HL-60 (cell line): ENCODE measurements around the gene ANKRD18A.

Experiments used
- GABPA ChIP-seq: IDR thresholded peaks from 2 replicates; pipeline ENCODE4 v1.6.1; 2012; ENCODE audit warnings: low read depth
- REST ChIP-seq: IDR thresholded peaks from 2 replicates; pipeline ENCODE4 v1.6.1; 2012; ENCODE audit warnings: low read depth; ENCODE audit not compliant: insufficient replicate concordance
- TF ChIP-seq, protein P1 (sequence below): IDR thresholded peaks from one replicate; pipeline ENCODE4 v1.5.1; 2011; ENCODE audit warnings: low read length, control low read depth, inconsistent platforms; ENCODE audit not compliant: insufficient read depth

DNA sequence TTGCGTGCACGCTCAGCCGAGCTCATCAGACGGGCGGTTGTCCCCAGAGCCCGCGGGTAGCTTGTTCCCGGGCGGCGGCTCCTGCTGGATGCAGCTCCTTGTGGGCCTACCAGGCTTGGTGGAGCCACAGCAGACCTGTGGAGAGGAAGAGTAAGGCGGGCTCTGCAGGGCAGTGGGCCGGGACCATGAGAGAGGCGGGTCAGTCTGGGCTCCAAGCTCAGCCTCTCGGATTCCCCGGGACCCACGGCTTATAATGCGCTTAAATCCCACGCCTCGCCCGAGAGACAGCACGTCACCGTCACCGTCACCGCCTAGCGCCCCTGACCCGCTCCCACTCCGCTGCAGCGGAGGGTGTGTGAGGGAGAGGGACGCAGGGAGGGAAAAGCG is 1.9 kb upstream of the ANKRD18A start:
- TF ChIP-seq, protein P1, sequence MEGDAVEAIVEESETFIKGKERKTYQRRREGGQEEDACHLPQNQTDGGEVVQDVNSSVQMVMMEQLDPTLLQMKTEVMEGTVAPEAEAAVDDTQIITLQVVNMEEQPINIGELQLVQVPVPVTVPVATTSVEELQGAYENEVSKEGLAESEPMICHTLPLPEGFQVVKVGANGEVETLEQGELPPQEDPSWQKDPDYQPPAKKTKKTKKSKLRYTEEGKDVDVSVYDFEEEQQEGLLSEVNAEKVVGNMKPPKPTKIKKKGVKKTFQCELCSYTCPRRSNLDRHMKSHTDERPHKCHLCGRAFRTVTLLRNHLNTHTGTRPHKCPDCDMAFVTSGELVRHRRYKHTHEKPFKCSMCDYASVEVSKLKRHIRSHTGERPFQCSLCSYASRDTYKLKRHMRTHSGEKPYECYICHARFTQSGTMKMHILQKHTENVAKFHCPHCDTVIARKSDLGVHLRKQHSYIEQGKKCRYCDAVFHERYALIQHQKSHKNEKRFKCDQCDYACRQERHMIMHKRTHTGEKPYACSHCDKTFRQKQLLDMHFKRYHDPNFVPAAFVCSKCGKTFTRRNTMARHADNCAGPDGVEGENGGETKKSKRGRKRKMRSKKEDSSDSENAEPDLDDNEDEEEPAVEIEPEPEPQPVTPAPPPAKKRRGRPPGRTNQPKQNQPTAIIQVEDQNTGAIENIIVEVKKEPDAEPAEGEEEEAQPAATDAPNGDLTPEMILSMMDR, result no peak
- TF ChIP-seq GABPA (no peak), REST (no peak)
